NOMO-1 treated with dmso at 0.1 percent for 144 hours (cell line): ENCODE data around the gene ABCA7.
A peak's percentile ranks its signal among the peaks of the same experiment; 100 is the strongest.

Experiments
- DNase-seq: peaks from one replicate; lab custom pipeline; 2025; ENCODE audit not compliant: unreplicated experiment; lab: John Stamatoyannopoulos, UW

Gene ABCA7

GRCh38 chr19:1055886-1056620, 16.1 kb downstream of the ABCA7 start:
- no peak for DNase-seq

GRCh38 chr19:1057176-1057855, 17.4 kb downstream of the ABCA7 start:
- DNase-seq, result peak; percentile 32

GRCh38 chr19:1058112-1058511, 18.2 kb downstream of the ABCA7 start:
- DNase-seq, result no peak

- no peak for DNase-seq
Observed at GRCh38 chr19:1060689-1061088, 20.8 kb downstream of the ABCA7 start.

- DNase-seq, result no peak
Observed at GRCh38 chr19:1061987-1062386, 22.1 kb downstream of the ABCA7 start.

- no peak for DNase-seq
Observed at GRCh38 chr19:1062387-1063029, 22.6 kb downstream of the ABCA7 start.

- no peak for DNase-seq
Observed at GRCh38 chr19:1063030-1063908, 23.4 kb downstream of the ABCA7 start.

- no peak for DNase-seq
Observed at GRCh38 chr19:1063909-1064660, 24.2 kb downstream of the ABCA7 start.

- peak; percentile 60 for DNase-seq
Observed at GRCh38 chr19:1064661-1065605, 25.0 kb downstream of the ABCA7 start.

- DNase-seq, result no peak
Observed at GRCh38 chr19:1065606-1066109, 25.8 kb downstream of the ABCA7 start.

GRCh38 chr19:1066251-1066747, 26.4 kb downstream of the ABCA7 start:
- no peak for DNase-seq

- DNase-seq, result peak; percentile 49
Observed at GRCh38 chr19:1066748-1067340, 26.9 kb downstream of the ABCA7 start, which contains the start of gene ARHGAP45. Gene ARHGAP45, plus strand, starts transcription at chr19:1067167. Its CDS starts 239 bp downstream, at chr19:1067406.

- no peak for DNase-seq
Observed at GRCh38 chr19:1067341-1067957, 27.5 kb downstream of the ABCA7 start.

GRCh38 chr19:1068009-1069001, 28.4 kb downstream of the ABCA7 start:
- peak; percentile 56 for DNase-seq

- DNase-seq, result peak; percentile 91
Observed at GRCh38 chr19:1069009-1069779, 29.3 kb downstream of the ABCA7 start.

- no peak for DNase-seq
Observed at GRCh38 chr19:1070576-1070930, 30.6 kb downstream of the ABCA7 start.
